H9 (cell line): ENCODE data around the gene ING5. TPM values are rescaled to one million over a fixed set of nuclear protein-coding genes. Genes with fewer than 3 reads are reported as not detected.

Experiments used
- DNase-seq: peaks from one replicate; pipeline ENCODE4 v3.0.0-alpha.2; 2017
- H2AFZ ChIP-seq: one replicate; pipeline ENCODE4 v1.6.1; 2013; ENCODE audit warnings: mild to moderate bottlenecking, low read length, control low read depth, moderate library complexity
- H2AK5ac ChIP-seq: 2 replicates; pipeline ENCODE4 v1.6.1; 2013; ENCODE audit warnings: low read length, control low read depth, mixed read lengths; ENCODE audit not compliant: insufficient read length
- H2BK120ac ChIP-seq: one replicate; pipeline ENCODE4 v1.6.1; 2013; ENCODE audit warnings: low read depth, mild to moderate bottlenecking, low read length, control low read depth, inconsistent platforms; ENCODE audit not compliant: poor library complexity, severe bottlenecking
- H2BK12ac ChIP-seq: 2 replicates; pipeline ENCODE4 v1.6.1; 2013; ENCODE audit warnings: low read length, control low read depth, mixed read lengths, low read depth; ENCODE audit not compliant: insufficient read length
- H2BK15ac ChIP-seq: 2 replicates; pipeline ENCODE4 v1.6.1; 2013; ENCODE audit warnings: low read depth, low read length, control low read depth
- H2BK20ac ChIP-seq: one replicate; pipeline ENCODE4 v1.6.1; 2013; ENCODE audit warnings: low read depth, mild to moderate bottlenecking, low read length, control low read depth, inconsistent platforms; ENCODE audit not compliant: poor library complexity, severe bottlenecking
- H2BK5ac ChIP-seq: 2 replicates; pipeline ENCODE4 v1.6.1; 2013; ENCODE audit warnings: low read length, control low read depth, mixed read lengths; ENCODE audit not compliant: insufficient read length
- H3K14ac ChIP-seq: 2 replicates; pipeline ENCODE4 v1.6.1; 2013; ENCODE audit warnings: low read length, control low read depth; ENCODE audit not compliant: insufficient read depth
- H3K18ac ChIP-seq: 2 replicates; pipeline ENCODE4 v1.6.1; 2013; ENCODE audit warnings: low read depth, mild to moderate bottlenecking, mixed read lengths, low read length, control low read depth; ENCODE audit not compliant: insufficient read length
- H3K23ac ChIP-seq: 2 replicates; pipeline ENCODE4 v1.6.1; 2013; ENCODE audit warnings: low read length, control low read depth, mixed read lengths, low read depth; ENCODE audit not compliant: insufficient read length
- H3K23me2 ChIP-seq: 2 replicates; pipeline ENCODE4 v1.6.1; 2013; ENCODE audit warnings: low read depth, mild to moderate bottlenecking, mixed read lengths, low read length, control low read depth; ENCODE audit not compliant: insufficient read length, poor library complexity, severe bottlenecking
- H3K27ac ChIP-seq: 2 replicates; pipeline ENCODE4 v1.5.1; 2013; ENCODE audit warnings: low read length, control low read depth, mixed read lengths, low read depth; ENCODE audit not compliant: insufficient read length
- H3K27me3 ChIP-seq: 2 replicates; pipeline ENCODE4 v1.6.1; 2013; ENCODE audit warnings: low read length, control low read depth, inconsistent platforms; ENCODE audit not compliant: insufficient read depth
- H3K4ac ChIP-seq: 2 replicates; pipeline ENCODE4 v1.6.1; 2013; ENCODE audit warnings: low read depth, mild to moderate bottlenecking, control low read depth, inconsistent platforms, low read length, moderate library complexity
- H3K4me1 ChIP-seq: 2 replicates; pipeline ENCODE4 v1.6.1; 2013; ENCODE audit warnings: low read length, control low read depth, inconsistent platforms; ENCODE audit not compliant: insufficient read depth
- H3K4me2 ChIP-seq: 2 replicates; pipeline ENCODE4 v1.6.1; 2013; ENCODE audit warnings: low read length, control low read depth, mixed read lengths; ENCODE audit not compliant: insufficient read length, insufficient read depth
- H3K56ac ChIP-seq: 2 replicates; pipeline ENCODE4 v1.6.1; 2013; ENCODE audit warnings: low read depth, mild to moderate bottlenecking, mixed read lengths, low read length, control low read depth; ENCODE audit not compliant: insufficient read length
- H3K79me1 ChIP-seq: 2 replicates; pipeline ENCODE4 v1.6.1; 2013; ENCODE audit warnings: low read depth, mild to moderate bottlenecking, moderate library complexity, low read length, control low read depth, inconsistent platforms; ENCODE audit not compliant: insufficient read depth, poor library complexity, severe bottlenecking
- H3K79me2 ChIP-seq: 2 replicates; pipeline ENCODE4 v1.6.1; 2013; ENCODE audit warnings: low read length, control low read depth, inconsistent platforms; ENCODE audit not compliant: insufficient read depth
- H3K9ac ChIP-seq: 2 replicates; pipeline ENCODE4 v1.6.1; 2013; ENCODE audit warnings: low read length, control low read depth, mixed read lengths; ENCODE audit not compliant: insufficient read length; ENCODE audit errors: extremely low read depth
- H3K9me3 ChIP-seq: one replicate; pipeline ENCODE4 v1.6.1; 2013; ENCODE audit warnings: low read depth, low read length, inconsistent platforms; ENCODE audit not compliant: control insufficient read depth
- H3T11ph ChIP-seq: one replicate; pipeline ENCODE4 v1.6.1; 2013; ENCODE audit warnings: mild to moderate bottlenecking, low read length, control low read depth, inconsistent platforms
- H4K20me1 ChIP-seq: one replicate; pipeline ENCODE4 v1.6.1; 2013; ENCODE audit not compliant: control insufficient read depth, insufficient read length, insufficient read depth
- H4K5ac ChIP-seq: 2 replicates; pipeline ENCODE4 v1.6.1; 2013; ENCODE audit warnings: low read depth, mild to moderate bottlenecking, mixed read lengths, low read length, control low read depth; ENCODE audit not compliant: insufficient read length
- H4K8ac ChIP-seq: replicated peaks from 2 replicates; pipeline ENCODE4 v1.6.1; 2013; ENCODE audit warnings: low read length, control low read depth, mixed read lengths, low read depth; ENCODE audit not compliant: insufficient read length
- H4K91ac ChIP-seq: 2 replicates; pipeline ENCODE4 v1.6.1; 2013; ENCODE audit warnings: low read depth, mild to moderate bottlenecking, moderate library complexity, mixed read lengths, low read length, control low read depth; ENCODE audit not compliant: insufficient read length
- H3K27ac Mint-ChIP-seq, 3 experiments: 2 replicates in 2 of 3; 3 replicates in 1 of 3; pipeline ENCODE4 v1.8.0; 2020 to 2021; ENCODE audit warnings: mixed read lengths in 3 of 3, mild to moderate bottlenecking in 1 of 3, moderate library complexity in 1 of 3
- H3K27me3 Mint-ChIP-seq: 2 replicates; pipeline ENCODE4 v1.8.0; 2021; ENCODE audit warnings: low read depth, mild to moderate bottlenecking, moderate library complexity, mixed read lengths
- H3K36me3 Mint-ChIP-seq, 3 experiments: 2 replicates in 2 of 3; 3 replicates in 1 of 3; pipeline ENCODE4 v1.8.0; 2020 to 2021; ENCODE audit warnings: low read depth in 3 of 3, mixed read lengths in 3 of 3; ENCODE audit not compliant: insufficient read depth in 1 of 3
- H3K4me1 Mint-ChIP-seq, 2 experiments: 2 replicates each; pipeline ENCODE4 v1.8.0; 2020; ENCODE audit warnings: mixed read lengths in 2 of 2
- H3K4me3 Mint-ChIP-seq, 2 experiments: 2 replicates in 1 of 2; 3 replicates in 1 of 2; pipeline ENCODE4 v1.8.0; 2020 to 2021; ENCODE audit warnings: mild to moderate bottlenecking in 2 of 2, mixed read lengths in 2 of 2, moderate library complexity in 1 of 2
- H3K9me3 Mint-ChIP-seq, 2 experiments: 2 replicates in 1 of 2; 3 replicates in 1 of 2; pipeline ENCODE4 v1.8.0; 2020; ENCODE audit warnings: mild to moderate bottlenecking in 2 of 2, mixed read lengths in 2 of 2, moderate library complexity in 1 of 2
- WGBS: extraction: QIAGEN DNeasy Blood & Tissue Kit; methylation state at CpG from one replicate; pipeline ENCODE4 v1.1.7; 2013; ENCODE audit warnings: missing lambda C conversion rate, low lambda C conversion rate, mixed read lengths; ENCODE audit not compliant: insufficient read length; ENCODE audit errors: extremely low coverage; 5-methylcytosine and 5-hydroxymethylcytosine counted together
- total RNA-seq: library from RNA; stranded (reverse); gene quantifications from 2 replicates; pipeline ENCODE4 v1.2.1, GENCODE V29; 2021
- TF ChIP-seq, protein P1 (sequence below): fragments of 200-600 bp; sonication (generic); conservative IDR thresholded peaks from 3 replicates; pipeline ENCODE4 v1.8.0; 2021; ENCODE audit warnings: antibody characterized with exemption, mild to moderate bottlenecking

Gene ING5
- total RNA-seq, 1 experiment from 2014 or later: 66.0 TPM

GRCh38 chr2:241755166-241755565, 53.3 kb downstream of the ING5 start:
- no peak overlapping the region; the same call in 1 of the 2 replicates for H3K14ac ChIP-seq
- no peak overlapping the region for H4K5ac ChIP-seq
- H2BK12ac ChIP-seq: no peak overlapping the region
- no peaks in the 10 kb centered on the region for H3K79me1 ChIP-seq
- H4K8ac ChIP-seq: no peak overlapping the region
- no peaks in the 10 kb centered on the region for H4K20me1 ChIP-seq
- Mint-ChIP-seq H3K36me3 (peaks cover 10 to 32% (median 24%) of the 10 kb centered on the region in 3 experiments), H3K9me3 (peaks cover 7% of the 10 kb centered on the region in 2 experiments), H3K27me3 (no peaks in the 10 kb centered on the region; the same call in 1 of the 2 replicates), H3K27ac (no peak overlapping the region), H3K4me1 (no peaks in the 10 kb centered on the region), H3K4me3 (no peak overlapping the region)
- H3K27ac ChIP-seq: no peak overlapping the region
- no peak overlapping the region for H2AK5ac ChIP-seq
- no peaks in the 10 kb centered on the region for H3K27me3 ChIP-seq
- no peak for DNase-seq
- H3K18ac ChIP-seq: no peak overlapping the region
- H3K9me3 ChIP-seq: no peaks in the 10 kb centered on the region
- H3K9ac ChIP-seq: no peak overlapping the region
- H3K4me1 ChIP-seq: no peaks in the 10 kb centered on the region
- no peak overlapping the region for H3T11ph ChIP-seq
- no CpG with 5 or more reads among the region's 18 CpGs for WGBS
- H4K91ac ChIP-seq: no peak overlapping the region
- H3K23ac ChIP-seq: no peak overlapping the region
- H2BK120ac ChIP-seq: no peak overlapping the region
- H3K56ac ChIP-seq: no peak overlapping the region
- no peak overlapping the region for H2BK15ac ChIP-seq
- H2BK5ac ChIP-seq: no peak overlapping the region
- H3K79me2 ChIP-seq: no peaks in the 10 kb centered on the region
- H3K23me2 ChIP-seq: no peaks in the 10 kb centered on the region
- H2AFZ ChIP-seq: no peak overlapping the region
- TF ChIP-seq, protein P1, sequence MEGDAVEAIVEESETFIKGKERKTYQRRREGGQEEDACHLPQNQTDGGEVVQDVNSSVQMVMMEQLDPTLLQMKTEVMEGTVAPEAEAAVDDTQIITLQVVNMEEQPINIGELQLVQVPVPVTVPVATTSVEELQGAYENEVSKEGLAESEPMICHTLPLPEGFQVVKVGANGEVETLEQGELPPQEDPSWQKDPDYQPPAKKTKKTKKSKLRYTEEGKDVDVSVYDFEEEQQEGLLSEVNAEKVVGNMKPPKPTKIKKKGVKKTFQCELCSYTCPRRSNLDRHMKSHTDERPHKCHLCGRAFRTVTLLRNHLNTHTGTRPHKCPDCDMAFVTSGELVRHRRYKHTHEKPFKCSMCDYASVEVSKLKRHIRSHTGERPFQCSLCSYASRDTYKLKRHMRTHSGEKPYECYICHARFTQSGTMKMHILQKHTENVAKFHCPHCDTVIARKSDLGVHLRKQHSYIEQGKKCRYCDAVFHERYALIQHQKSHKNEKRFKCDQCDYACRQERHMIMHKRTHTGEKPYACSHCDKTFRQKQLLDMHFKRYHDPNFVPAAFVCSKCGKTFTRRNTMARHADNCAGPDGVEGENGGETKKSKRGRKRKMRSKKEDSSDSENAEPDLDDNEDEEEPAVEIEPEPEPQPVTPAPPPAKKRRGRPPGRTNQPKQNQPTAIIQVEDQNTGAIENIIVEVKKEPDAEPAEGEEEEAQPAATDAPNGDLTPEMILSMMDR: no peak
- no peak overlapping the region for H3K4ac ChIP-seq
- no peak overlapping the region for H3K4me2 ChIP-seq
- H2BK20ac ChIP-seq: no peak overlapping the region
